HEK293 (cell line): ENCODE measurements around the gene GET3.
A peak's percentile ranks its signal among the peaks of the same experiment; 100 is the strongest.

Experiments used
- CTCF ChIA-PET: fragments of 350-600 bp; formaldehyde crosslinking; extraction: SDS; loops from one replicate; lab custom pipeline; 2021; ENCODE audit warnings: antibody characterized with exemption; lab: Yijun Ruan, JAX
- POLR2A ChIA-PET: fragments of 300-600 bp; formaldehyde crosslinking; extraction: SDS; loops from one replicate; lab custom pipeline; 2020; ENCODE audit warnings: antibody characterized with exemption, inconsistent platforms; lab: Yijun Ruan, JAX
- H3K27ac ChIP-seq: fragments of 200-500 bp; sonication (Bioruptor generic); 2 replicates; pipeline ENCODE4 v1.5.1; 2014; ENCODE audit warnings: low read depth, low read length, control low read depth, inconsistent platforms; ENCODE audit errors: extremely low read depth
- H3K36me3 ChIP-seq, 2 experiments: fragments of 200-500 bp in 1 of 2; sonication (Bioruptor generic) in 1 of 2; 1 replicate in 1 of 2; 2 replicates in 1 of 2; pipeline ENCODE4 v1.5.1; 2014 to 2017; ENCODE audit warnings: inconsistent platforms in 2 of 2, low read length in 2 of 2; ENCODE audit not compliant: control insufficient read depth in 2 of 2, insufficient read depth in 1 of 2
- H3K4me1 ChIP-seq: fragments of 200-500 bp; sonication (Bioruptor generic); 2 replicates; pipeline ENCODE4 v1.5.1; 2014; ENCODE audit warnings: mild to moderate bottlenecking, low read length, inconsistent platforms; ENCODE audit not compliant: control insufficient read depth, insufficient read depth
- H3K4me3 ChIP-seq: 2 replicates; pipeline ENCODE4 v1.5.1; 2011; ENCODE audit warnings: low read depth, mild to moderate bottlenecking, control low read depth, low read length, moderate library complexity
- H3K9me3 ChIP-seq: fragments of 200-500 bp; sonication (Bioruptor generic); 2 replicates; pipeline ENCODE4 v1.5.1; 2014; ENCODE audit warnings: low read depth, low read length, inconsistent platforms; ENCODE audit not compliant: control insufficient read depth, insufficient read depth
- GLIS2 ChIP-seq: fragments of 450-650 bp; formaldehyde crosslinking; IDR thresholded peaks from 2 replicates; pipeline ENCODE4 v1.5.1; 2016; ENCODE audit warnings: missing biosample characterization, missing genetic modification characterization
- IKZF3 ChIP-seq: fragments of 450-650 bp; IDR thresholded peaks from 2 replicates; pipeline ENCODE4 v1.5.0; 2018; ENCODE audit warnings: missing biosample characterization, mild to moderate bottlenecking, missing genetic modification characterization, moderate library complexity
- SP2 ChIP-seq: fragments of 450-650 bp; formaldehyde crosslinking; IDR thresholded peaks from 2 replicates; pipeline ENCODE4 v1.5.1; 2016; ENCODE audit warnings: missing biosample characterization, missing genetic modification characterization
- SP7 ChIP-seq: fragments of 450-650 bp; formaldehyde crosslinking; IDR thresholded peaks from 2 replicates; pipeline ENCODE4 v1.5.1; 2016; ENCODE audit warnings: missing biosample characterization, missing genetic modification characterization
- TRIM28 ChIP-seq: IDR thresholded peaks from 2 replicates; pipeline ENCODE4 v1.6.1; 2011; ENCODE audit warnings: low read length, control low read depth, borderline replicate concordance
- ZBTB17 ChIP-seq: fragments of 450-650 bp; formaldehyde crosslinking; IDR thresholded peaks from 2 replicates; pipeline ENCODE4 v1.5.1; 2016; ENCODE audit warnings: missing biosample characterization, missing genetic modification characterization
- ZBTB21 ChIP-seq: fragments of 450-650 bp; formaldehyde crosslinking; IDR thresholded peaks from 2 replicates; pipeline ENCODE4 v1.5.1; 2017; ENCODE audit warnings: missing biosample characterization, missing genetic modification characterization
- ZBTB7A ChIP-seq: fragments of 450-650 bp; formaldehyde crosslinking; IDR thresholded peaks from 2 replicates; pipeline ENCODE4 v1.5.1; 2016; ENCODE audit warnings: low read depth, missing biosample characterization, missing genetic modification characterization
- ZBTB8A ChIP-seq: fragments of 450-650 bp; formaldehyde crosslinking; IDR thresholded peaks from 2 replicates; pipeline ENCODE4 v1.5.1; 2016; ENCODE audit warnings: missing biosample characterization, missing genetic modification characterization
- ZFP69B ChIP-seq: fragments of 450-650 bp; formaldehyde crosslinking; IDR thresholded peaks from 2 replicates; pipeline ENCODE4 v1.5.1; 2016; ENCODE audit warnings: missing biosample characterization, missing genetic modification characterization
- ZNF114 ChIP-seq: fragments of 450-650 bp; formaldehyde crosslinking; IDR thresholded peaks from 2 replicates; pipeline ENCODE4 v1.5.0; 2017; ENCODE audit warnings: missing biosample characterization, missing genetic modification characterization
- ZNF138 ChIP-seq: fragments of 450-650 bp; formaldehyde crosslinking; IDR thresholded peaks from 2 replicates; pipeline ENCODE4 v1.5.1; 2016; ENCODE audit warnings: missing biosample characterization, missing genetic modification characterization, borderline replicate concordance
- ZNF184 ChIP-seq: fragments of 450-650 bp; IDR thresholded peaks from 2 replicates; pipeline ENCODE4 v1.5.1; 2018; ENCODE audit warnings: missing biosample characterization, mild to moderate bottlenecking, missing genetic modification characterization
- ZNF37A ChIP-seq: fragments of 450-650 bp; IDR thresholded peaks from 2 replicates; pipeline ENCODE4 v1.5.1; 2018; ENCODE audit warnings: missing biosample characterization, missing genetic modification characterization
- ZNF510 ChIP-seq: fragments of 450-650 bp; formaldehyde crosslinking; IDR thresholded peaks from 2 replicates; pipeline ENCODE4 v1.5.1; 2018; ENCODE audit warnings: mild to moderate bottlenecking, missing genetic modification characterization, missing biosample characterization; ENCODE audit not compliant: insufficient replicate concordance
- ZNF514 ChIP-seq: fragments of 450-650 bp; formaldehyde crosslinking; IDR thresholded peaks from 2 replicates; pipeline ENCODE4 v1.5.1; 2016; ENCODE audit warnings: missing biosample characterization, missing genetic modification characterization
- ZNF629 ChIP-seq: fragments of 450-650 bp; formaldehyde crosslinking; IDR thresholded peaks from 2 replicates; pipeline ENCODE4 v1.5.1; 2017; ENCODE audit warnings: missing biosample characterization, missing genetic modification characterization
- TF ChIP-seq, protein P1 (sequence below): fragments of 450-650 bp; formaldehyde crosslinking; IDR thresholded peaks from 2 replicates; pipeline ENCODE4 v1.5.1; 2016; ENCODE audit warnings: missing biosample characterization, missing genetic modification characterization
- TF ChIP-seq, protein P2 (sequence below): fragments of 450-650 bp; formaldehyde crosslinking; IDR thresholded peaks from 2 replicates; pipeline ENCODE4 v1.5.1; 2017; ENCODE audit warnings: missing biosample characterization, missing genetic modification characterization
- TF ChIP-seq, protein P3 (sequence below): fragments of 450-650 bp; formaldehyde crosslinking; IDR thresholded peaks from 2 replicates; pipeline ENCODE4 v1.5.1; 2016; ENCODE audit warnings: missing biosample characterization, missing genetic modification characterization
- TF ChIP-seq, protein P4 (sequence below): fragments of 450-650 bp; formaldehyde crosslinking; IDR thresholded peaks from 2 replicates; pipeline ENCODE4 v1.5.1; 2016; ENCODE audit warnings: missing biosample characterization, missing genetic modification characterization
- TF ChIP-seq, protein P5 (sequence below): fragments of 450-650 bp; formaldehyde crosslinking; IDR thresholded peaks from 2 replicates; pipeline ENCODE4 v1.5.1; 2016; ENCODE audit warnings: missing biosample characterization, missing genetic modification characterization
- TF ChIP-seq, protein P6 (sequence below): fragments of 450-650 bp; formaldehyde crosslinking; IDR thresholded peaks from 2 replicates; pipeline ENCODE4 v1.5.1; 2016; ENCODE audit warnings: missing biosample characterization, missing genetic modification characterization

Gene GET3

DNA sequence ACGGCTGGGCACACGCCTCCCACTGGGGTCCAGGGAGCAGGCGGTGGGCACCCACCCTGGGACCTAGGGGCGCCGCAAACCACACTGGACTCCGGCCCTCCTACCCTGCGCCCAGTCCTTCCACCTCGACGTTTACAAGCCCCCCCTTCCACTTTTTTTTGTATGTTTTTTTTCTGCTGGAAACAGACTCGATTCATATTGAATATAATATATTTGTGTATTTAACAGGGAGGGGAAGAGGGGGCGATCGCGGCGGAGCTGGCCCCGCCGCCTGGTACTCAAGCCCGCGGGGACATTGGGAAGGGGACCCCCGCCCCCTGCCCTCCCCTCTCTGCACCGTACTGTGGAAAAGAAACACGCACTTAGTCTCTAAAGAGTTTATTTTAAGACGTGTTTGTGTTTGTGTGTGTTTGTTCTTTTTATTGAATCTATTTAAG, 55.6 kb downstream of the GET3 start (continued):
- TF ChIP-seq, protein P1, sequence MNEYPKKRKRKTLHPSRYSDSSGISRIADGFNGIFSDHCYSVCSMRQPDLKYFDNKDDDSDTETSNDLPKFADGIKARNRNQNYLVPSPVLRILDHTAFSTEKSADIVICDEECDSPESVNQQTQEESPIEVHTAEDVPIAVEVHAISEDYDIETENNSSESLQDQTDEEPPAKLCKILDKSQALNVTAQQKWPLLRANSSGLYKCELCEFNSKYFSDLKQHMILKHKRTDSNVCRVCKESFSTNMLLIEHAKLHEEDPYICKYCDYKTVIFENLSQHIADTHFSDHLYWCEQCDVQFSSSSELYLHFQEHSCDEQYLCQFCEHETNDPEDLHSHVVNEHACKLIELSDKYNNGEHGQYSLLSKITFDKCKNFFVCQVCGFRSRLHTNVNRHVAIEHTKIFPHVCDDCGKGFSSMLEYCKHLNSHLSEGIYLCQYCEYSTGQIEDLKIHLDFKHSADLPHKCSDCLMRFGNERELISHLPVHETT (tag by site-specific recombination): no peak
- TF ChIP-seq ZFP69B (tag by site-specific recombination) (no peak), ZNF510 (no peak), ZBTB7A (tag by site-specific recombination) (peak; percentile 85; the same call in 1 of the 2 replicates), ZBTB17 (tag by site-specific recombination) (peak; percentile 47; the same call in 1 of the 2 replicates), ZNF138 (tag by site-specific recombination) (no peak), ZNF514 (tag by site-specific recombination) (no peak), ZNF114 (tag by site-specific recombination) (no peak), ZBTB21 (0 out of 2 replicates have a peak, but pooled peaks have one; percentile 24)

DNA sequence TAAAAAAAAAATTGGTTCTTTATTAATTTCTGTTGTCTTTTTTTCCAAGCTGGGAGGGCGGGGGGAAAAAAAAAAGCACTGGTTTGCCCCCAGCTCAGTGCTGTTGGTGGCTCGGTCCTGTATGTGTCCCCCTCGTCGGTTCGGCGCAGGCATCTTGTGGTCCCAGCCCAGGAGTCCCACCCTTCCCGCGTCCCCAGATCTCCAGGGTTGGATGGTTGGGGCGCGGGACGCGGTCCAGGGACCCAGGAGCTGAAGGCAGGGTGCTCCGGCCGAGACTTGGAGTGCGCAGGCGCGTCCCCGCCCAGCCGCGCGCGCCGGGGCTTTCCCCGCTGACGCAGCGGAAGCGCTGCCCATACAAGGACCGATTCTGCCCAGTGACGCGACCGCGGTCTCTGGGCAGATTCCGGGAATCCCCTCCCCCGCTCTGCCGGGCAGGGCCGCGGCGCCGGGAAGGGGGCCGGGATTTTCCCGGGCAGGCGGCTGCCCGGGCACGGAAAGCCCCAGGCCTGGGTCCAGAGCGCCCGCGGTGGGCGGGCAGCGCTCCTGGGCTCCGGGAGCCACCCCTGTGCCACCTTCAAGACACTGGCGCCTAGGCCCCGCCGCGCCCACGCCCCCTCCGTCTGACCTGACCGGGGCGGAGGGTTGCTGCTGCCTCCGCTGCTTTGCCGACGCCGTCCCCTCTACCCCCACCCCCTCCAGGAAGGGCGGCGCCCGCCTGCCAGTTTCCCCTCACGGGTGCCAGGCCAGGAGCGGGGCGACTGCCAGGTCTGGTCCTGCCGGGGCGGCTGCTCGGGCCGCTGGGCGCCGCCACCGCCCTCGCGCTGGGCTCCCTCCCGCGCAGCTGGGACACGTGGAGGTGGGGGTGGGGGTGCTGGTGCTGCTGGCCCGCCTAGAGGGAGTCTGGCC, 56.2 kb downstream of the GET3 start:
- H3K36me3 ChIP-seq: peaks cover 6 to 8% of the 10 kb centered on the region in 2 experiments; a peak in 2 of 3 replicates
- no peaks in the 10 kb centered on the region for H3K9me3 ChIP-seq
- no peak overlapping the region; the same call in 1 of the 2 replicates for H3K27ac ChIP-seq
- ChIA-PET CTCF (interaction anchor here (0.5 to 16.5 kb wide), 6 partner anchors 16 to 125 kb away, joined by 3 to 386 read pairs (median 4); partner anchors contain the start of gene HOOK2), POLR2A (interaction anchor here (0.5 to 3.6 kb wide), 14 partner anchors 10 to 122 kb away, joined by 3 to 42 read pairs (median 4); partner anchors contain the start of genes DNASE2, FBXW9, HOOK2 and RNASEH2A)
- peak overlapping the region; percentile 43 for H3K4me3 ChIP-seq
- peaks cover 19% of the 10 kb centered on the region for H3K4me1 ChIP-seq
- TF ChIP-seq, protein P2, sequence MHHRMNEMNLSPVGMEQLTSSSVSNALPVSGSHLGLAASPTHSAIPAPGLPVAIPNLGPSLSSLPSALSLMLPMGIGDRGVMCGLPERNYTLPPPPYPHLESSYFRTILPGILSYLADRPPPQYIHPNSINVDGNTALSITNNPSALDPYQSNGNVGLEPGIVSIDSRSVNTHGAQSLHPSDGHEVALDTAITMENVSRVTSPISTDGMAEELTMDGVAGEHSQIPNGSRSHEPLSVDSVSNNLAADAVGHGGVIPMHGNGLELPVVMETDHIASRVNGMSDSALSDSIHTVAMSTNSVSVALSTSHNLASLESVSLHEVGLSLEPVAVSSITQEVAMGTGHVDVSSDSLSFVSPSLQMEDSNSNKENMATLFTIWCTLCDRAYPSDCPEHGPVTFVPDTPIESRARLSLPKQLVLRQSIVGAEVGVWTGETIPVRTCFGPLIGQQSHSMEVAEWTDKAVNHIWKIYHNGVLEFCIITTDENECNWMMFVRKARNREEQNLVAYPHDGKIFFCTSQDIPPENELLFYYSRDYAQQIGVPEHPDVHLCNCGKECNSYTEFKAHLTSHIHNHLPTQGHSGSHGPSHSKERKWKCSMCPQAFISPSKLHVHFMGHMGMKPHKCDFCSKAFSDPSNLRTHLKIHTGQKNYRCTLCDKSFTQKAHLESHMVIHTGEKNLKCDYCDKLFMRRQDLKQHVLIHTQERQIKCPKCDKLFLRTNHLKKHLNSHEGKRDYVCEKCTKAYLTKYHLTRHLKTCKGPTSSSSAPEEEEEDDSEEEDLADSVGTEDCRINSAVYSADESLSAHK: no peak
- TF ChIP-seq SP2 (tag by site-specific recombination) (peak; percentile 89), TRIM28 (no peak), SP7 (tag by site-specific recombination) (peak; percentile 29; the same call in 1 of the 2 replicates), ZNF37A (tag by site-specific recombination) (no peak), ZBTB8A (tag by site-specific recombination) (peak; percentile 75; the same call in 1 of the 2 replicates), IKZF3 (tag by site-specific recombination) (peak; percentile 90), GLIS2 (tag by site-specific recombination) (peak; percentile 53), ZNF184 (tag by site-specific recombination) (0 out of 2 replicates have a peak, but pooled peaks have one; percentile 8), ZNF629 (tag by site-specific recombination) (peak; percentile 80)
- TF ChIP-seq, protein P3, sequence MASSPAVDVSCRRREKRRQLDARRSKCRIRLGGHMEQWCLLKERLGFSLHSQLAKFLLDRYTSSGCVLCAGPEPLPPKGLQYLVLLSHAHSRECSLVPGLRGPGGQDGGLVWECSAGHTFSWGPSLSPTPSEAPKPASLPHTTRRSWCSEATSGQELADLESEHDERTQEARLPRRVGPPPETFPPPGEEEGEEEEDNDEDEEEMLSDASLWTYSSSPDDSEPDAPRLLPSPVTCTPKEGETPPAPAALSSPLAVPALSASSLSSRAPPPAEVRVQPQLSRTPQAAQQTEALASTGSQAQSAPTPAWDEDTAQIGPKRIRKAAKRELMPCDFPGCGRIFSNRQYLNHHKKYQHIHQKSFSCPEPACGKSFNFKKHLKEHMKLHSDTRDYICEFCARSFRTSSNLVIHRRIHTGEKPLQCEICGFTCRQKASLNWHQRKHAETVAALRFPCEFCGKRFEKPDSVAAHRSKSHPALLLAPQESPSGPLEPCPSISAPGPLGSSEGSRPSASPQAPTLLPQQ (tag by site-specific recombination): peak; percentile 63; the same call in 1 of the 2 replicates
- TF ChIP-seq, protein P4, sequence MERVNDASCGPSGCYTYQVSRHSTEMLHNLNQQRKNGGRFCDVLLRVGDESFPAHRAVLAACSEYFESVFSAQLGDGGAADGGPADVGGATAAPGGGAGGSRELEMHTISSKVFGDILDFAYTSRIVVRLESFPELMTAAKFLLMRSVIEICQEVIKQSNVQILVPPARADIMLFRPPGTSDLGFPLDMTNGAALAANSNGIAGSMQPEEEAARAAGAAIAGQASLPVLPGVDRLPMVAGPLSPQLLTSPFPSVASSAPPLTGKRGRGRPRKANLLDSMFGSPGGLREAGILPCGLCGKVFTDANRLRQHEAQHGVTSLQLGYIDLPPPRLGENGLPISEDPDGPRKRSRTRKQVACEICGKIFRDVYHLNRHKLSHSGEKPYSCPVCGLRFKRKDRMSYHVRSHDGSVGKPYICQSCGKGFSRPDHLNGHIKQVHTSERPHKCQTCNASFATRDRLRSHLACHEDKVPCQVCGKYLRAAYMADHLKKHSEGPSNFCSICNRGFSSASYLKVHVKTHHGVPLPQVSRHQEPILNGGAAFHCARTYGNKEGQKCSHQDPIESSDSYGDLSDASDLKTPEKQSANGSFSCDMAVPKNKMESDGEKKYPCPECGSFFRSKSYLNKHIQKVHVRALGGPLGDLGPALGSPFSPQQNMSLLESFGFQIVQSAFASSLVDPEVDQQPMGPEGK (tag by site-specific recombination): peak; percentile 31
- TF ChIP-seq, protein P5, sequence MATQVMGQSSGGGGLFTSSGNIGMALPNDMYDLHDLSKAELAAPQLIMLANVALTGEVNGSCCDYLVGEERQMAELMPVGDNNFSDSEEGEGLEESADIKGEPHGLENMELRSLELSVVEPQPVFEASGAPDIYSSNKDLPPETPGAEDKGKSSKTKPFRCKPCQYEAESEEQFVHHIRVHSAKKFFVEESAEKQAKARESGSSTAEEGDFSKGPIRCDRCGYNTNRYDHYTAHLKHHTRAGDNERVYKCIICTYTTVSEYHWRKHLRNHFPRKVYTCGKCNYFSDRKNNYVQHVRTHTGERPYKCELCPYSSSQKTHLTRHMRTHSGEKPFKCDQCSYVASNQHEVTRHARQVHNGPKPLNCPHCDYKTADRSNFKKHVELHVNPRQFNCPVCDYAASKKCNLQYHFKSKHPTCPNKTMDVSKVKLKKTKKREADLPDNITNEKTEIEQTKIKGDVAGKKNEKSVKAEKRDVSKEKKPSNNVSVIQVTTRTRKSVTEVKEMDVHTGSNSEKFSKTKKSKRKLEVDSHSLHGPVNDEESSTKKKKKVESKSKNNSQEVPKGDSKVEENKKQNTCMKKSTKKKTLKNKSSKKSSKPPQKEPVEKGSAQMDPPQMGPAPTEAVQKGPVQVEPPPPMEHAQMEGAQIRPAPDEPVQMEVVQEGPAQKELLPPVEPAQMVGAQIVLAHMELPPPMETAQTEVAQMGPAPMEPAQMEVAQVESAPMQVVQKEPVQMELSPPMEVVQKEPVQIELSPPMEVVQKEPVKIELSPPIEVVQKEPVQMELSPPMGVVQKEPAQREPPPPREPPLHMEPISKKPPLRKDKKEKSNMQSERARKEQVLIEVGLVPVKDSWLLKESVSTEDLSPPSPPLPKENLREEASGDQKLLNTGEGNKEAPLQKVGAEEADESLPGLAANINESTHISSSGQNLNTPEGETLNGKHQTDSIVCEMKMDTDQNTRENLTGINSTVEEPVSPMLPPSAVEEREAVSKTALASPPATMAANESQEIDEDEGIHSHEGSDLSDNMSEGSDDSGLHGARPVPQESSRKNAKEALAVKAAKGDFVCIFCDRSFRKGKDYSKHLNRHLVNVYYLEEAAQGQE (tag by site-specific recombination): no peak
- TF ChIP-seq, protein P6, sequence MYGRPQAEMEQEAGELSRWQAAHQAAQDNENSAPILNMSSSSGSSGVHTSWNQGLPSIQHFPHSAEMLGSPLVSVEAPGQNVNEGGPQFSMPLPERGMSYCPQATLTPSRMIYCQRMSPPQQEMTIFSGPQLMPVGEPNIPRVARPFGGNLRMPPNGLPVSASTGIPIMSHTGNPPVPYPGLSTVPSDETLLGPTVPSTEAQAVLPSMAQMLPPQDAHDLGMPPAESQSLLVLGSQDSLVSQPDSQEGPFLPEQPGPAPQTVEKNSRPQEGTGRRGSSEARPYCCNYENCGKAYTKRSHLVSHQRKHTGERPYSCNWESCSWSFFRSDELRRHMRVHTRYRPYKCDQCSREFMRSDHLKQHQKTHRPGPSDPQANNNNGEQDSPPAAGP (tag by site-specific recombination): peak; percentile 59; the same call in 1 of the 2 replicates
